GM18519 (cell line): ENCODE data around the gene TSPAN9.

Experiments
- ATAC-seq: cut with Tn5 transposase; IDR thresholded peaks from one replicate; pipeline ENCODE4 v1.9.1; 2021; ENCODE audit warnings: mild to moderate bottlenecking, moderate library complexity; ENCODE audit not compliant: unreplicated experiment, low FRiP score

TSPAN9 gene

GRCh38 chr12:3119756-3120601 is 42.8 kb downstream of the TSPAN9 start:
- no peak for ATAC-seq

- ATAC-seq, result no peak
These were observed 43.5 kb downstream of the TSPAN9 start for GRCh38 chr12:3120701-3121100.

GRCh38 chr12:3122841-3123678 is 45.9 kb downstream of the TSPAN9 start:
- ATAC-seq, result no peak

GRCh38 chr12:3123729-3124128 is 46.5 kb downstream of the TSPAN9 start:
- ATAC-seq, result no peak

- no peak for ATAC-seq
These were observed 47.7 kb downstream of the TSPAN9 start for GRCh38 chr12:3124917-3125316.

GRCh38 chr12:3125674-3126073 is 48.5 kb downstream of the TSPAN9 start:
- no peak for ATAC-seq

GRCh38 chr12:3127832-3128231 is 50.7 kb downstream of the TSPAN9 start:
- no peak for ATAC-seq

GRCh38 chr12:3128498-3129293 is 51.5 kb downstream of the TSPAN9 start:
- no peak for ATAC-seq

- no peak for ATAC-seq
These were observed 52.3 kb downstream of the TSPAN9 start for GRCh38 chr12:3129301-3130056.

GRCh38 chr12:3130057-3130830 is 53.1 kb downstream of the TSPAN9 start:
- no peak for ATAC-seq

- no peak for ATAC-seq
These were observed 54.0 kb downstream of the TSPAN9 start for GRCh38 chr12:3131129-3131528.

- no peak for ATAC-seq
These were observed 55.6 kb downstream of the TSPAN9 start for GRCh38 chr12:3132636-3133404.

GRCh38 chr12:3133405-3133783 is 56.2 kb downstream of the TSPAN9 start:
- ATAC-seq, result no peak

GRCh38 chr12:3134126-3134525 is 56.9 kb downstream of the TSPAN9 start:
- ATAC-seq, result no peak

- no peak for ATAC-seq
These were observed 57.5 kb downstream of the TSPAN9 start for GRCh38 chr12:3134526-3135135.

- no peak for ATAC-seq
These were observed 58.6 kb downstream of the TSPAN9 start for GRCh38 chr12:3135522-3136461.

- ATAC-seq, result no peak
These were observed 59.6 kb downstream of the TSPAN9 start for GRCh38 chr12:3136641-3137267.
